ENCODE data around the gene IQUB. TPM values are rescaled to one million over a fixed set of nuclear protein-coding genes. Genes with fewer than 3 reads are reported as not detected.

IQUB gene
- polyA plus RNA-seq, 1 donor from 2014 or later, result 0.41 TPM

GRCh38 chr7:123499211-123499970 is 35.0 kb downstream of the IQUB start:
- no peak for TF ChIP-seq SMC3 (conservative IDR thresholded peaks at IDR 0.05; ENCODE audit: poor library complexity)
- TF ChIP-seq MXI1 (conservative IDR thresholded peaks at IDR 0.05; ENCODE audit: poor library complexity, severe bottlenecking), result no peak
- TF ChIP-seq, protein P1, sequence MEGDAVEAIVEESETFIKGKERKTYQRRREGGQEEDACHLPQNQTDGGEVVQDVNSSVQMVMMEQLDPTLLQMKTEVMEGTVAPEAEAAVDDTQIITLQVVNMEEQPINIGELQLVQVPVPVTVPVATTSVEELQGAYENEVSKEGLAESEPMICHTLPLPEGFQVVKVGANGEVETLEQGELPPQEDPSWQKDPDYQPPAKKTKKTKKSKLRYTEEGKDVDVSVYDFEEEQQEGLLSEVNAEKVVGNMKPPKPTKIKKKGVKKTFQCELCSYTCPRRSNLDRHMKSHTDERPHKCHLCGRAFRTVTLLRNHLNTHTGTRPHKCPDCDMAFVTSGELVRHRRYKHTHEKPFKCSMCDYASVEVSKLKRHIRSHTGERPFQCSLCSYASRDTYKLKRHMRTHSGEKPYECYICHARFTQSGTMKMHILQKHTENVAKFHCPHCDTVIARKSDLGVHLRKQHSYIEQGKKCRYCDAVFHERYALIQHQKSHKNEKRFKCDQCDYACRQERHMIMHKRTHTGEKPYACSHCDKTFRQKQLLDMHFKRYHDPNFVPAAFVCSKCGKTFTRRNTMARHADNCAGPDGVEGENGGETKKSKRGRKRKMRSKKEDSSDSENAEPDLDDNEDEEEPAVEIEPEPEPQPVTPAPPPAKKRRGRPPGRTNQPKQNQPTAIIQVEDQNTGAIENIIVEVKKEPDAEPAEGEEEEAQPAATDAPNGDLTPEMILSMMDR (IDR thresholded peaks at IDR 0.05; ENCODE audit: poor library complexity, severe bottlenecking), result no peak
- no peak for TF ChIP-seq EZH2 (IDR thresholded peaks at IDR 0.05; ENCODE audit: borderline replicate concordance, insufficient read depth, low read length, poor library complexity, severe bottlenecking)
- H3K27me3 ChIP-seq (ENCODE audit: insufficient read depth, low read depth, low read length), result no peaks in the 10 kb centered on the region
- H3K4me2 ChIP-seq (ENCODE audit: low read length), result no peak overlapping the region
- no peak overlapping the region for H2AFZ ChIP-seq (ENCODE audit: low read depth, low read length)
- no peak overlapping the region for H3K4me3 ChIP-seq (ENCODE audit: low read length)
- H3K36me3 ChIP-seq (ENCODE audit: insufficient read depth, low read length), result no peaks in the 10 kb centered on the region
- no peak overlapping the region for H3K27ac ChIP-seq (ENCODE audit: low read length)
- no peaks in the 10 kb centered on the region for H3K9me3 ChIP-seq (ENCODE audit: low read length)
- H4K20me1 ChIP-seq (ENCODE audit: insufficient read depth), result no peaks in the 10 kb centered on the region
- H3K79me2 ChIP-seq (replicated peaks; ENCODE audit: insufficient read depth, low read length), result no peaks in the 10 kb centered on the region
- no peaks in the 10 kb centered on the region for H3F3A ChIP-seq (ENCODE audit: insufficient read depth, low read length, poor library complexity, severe bottlenecking)
- no peak overlapping the region for H3K9ac ChIP-seq (ENCODE audit: low read length)
- no peaks in the 10 kb centered on the region for H3K9me2 ChIP-seq (ENCODE audit: insufficient read depth, low read length)

DNA sequence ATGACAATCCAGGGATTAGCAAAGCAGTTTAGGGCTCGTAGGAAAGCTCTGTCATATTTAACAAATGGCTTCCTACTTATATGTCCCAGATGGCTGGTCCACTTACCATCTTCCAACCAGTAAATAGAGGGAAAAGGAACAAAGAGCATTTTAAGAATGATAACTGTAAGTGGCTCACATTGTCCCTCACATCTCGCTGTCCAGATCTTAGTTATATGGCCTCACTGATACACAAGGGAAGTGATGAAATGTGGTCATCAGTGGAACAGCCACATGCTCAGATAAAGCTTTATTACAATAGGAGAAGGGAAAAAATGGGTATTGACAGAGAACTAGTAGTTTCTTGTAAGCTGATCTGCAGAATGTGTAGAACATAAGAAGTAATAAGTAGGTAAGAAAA is 35.8 kb downstream of the IQUB start:
- Histone ChIP-seq H3K27ac (ENCODE audit: low read length) (no peak overlapping the region), H3K9me2 (ENCODE audit: insufficient read depth, low read length) (no peaks in the 10 kb centered on the region), H3K36me3 (ENCODE audit: insufficient read depth, low read length) (no peaks in the 10 kb centered on the region), H3K9me3 (ENCODE audit: low read length) (no peaks in the 10 kb centered on the region), H3F3A (ENCODE audit: insufficient read depth, low read length, poor library complexity, severe bottlenecking) (no peaks in the 10 kb centered on the region), H3K27me3 (ENCODE audit: insufficient read depth, low read depth, low read length) (no peaks in the 10 kb centered on the region), H3K4me3 (ENCODE audit: low read length) (no peak overlapping the region), H2AFZ (ENCODE audit: low read depth, low read length) (no peak overlapping the region), H3K79me2 (replicated peaks; ENCODE audit: insufficient read depth, low read length) (no peaks in the 10 kb centered on the region), H3K4me2 (ENCODE audit: low read length) (no peak overlapping the region), H3K9ac (ENCODE audit: low read length) (no peak overlapping the region), H4K20me1 (ENCODE audit: insufficient read depth) (no peaks in the 10 kb centered on the region)
- no peak for TF ChIP-seq EP300 (conservative IDR thresholded peaks at IDR 0.05; ENCODE audit: poor library complexity, severe bottlenecking)
- TF ChIP-seq, protein P2, sequence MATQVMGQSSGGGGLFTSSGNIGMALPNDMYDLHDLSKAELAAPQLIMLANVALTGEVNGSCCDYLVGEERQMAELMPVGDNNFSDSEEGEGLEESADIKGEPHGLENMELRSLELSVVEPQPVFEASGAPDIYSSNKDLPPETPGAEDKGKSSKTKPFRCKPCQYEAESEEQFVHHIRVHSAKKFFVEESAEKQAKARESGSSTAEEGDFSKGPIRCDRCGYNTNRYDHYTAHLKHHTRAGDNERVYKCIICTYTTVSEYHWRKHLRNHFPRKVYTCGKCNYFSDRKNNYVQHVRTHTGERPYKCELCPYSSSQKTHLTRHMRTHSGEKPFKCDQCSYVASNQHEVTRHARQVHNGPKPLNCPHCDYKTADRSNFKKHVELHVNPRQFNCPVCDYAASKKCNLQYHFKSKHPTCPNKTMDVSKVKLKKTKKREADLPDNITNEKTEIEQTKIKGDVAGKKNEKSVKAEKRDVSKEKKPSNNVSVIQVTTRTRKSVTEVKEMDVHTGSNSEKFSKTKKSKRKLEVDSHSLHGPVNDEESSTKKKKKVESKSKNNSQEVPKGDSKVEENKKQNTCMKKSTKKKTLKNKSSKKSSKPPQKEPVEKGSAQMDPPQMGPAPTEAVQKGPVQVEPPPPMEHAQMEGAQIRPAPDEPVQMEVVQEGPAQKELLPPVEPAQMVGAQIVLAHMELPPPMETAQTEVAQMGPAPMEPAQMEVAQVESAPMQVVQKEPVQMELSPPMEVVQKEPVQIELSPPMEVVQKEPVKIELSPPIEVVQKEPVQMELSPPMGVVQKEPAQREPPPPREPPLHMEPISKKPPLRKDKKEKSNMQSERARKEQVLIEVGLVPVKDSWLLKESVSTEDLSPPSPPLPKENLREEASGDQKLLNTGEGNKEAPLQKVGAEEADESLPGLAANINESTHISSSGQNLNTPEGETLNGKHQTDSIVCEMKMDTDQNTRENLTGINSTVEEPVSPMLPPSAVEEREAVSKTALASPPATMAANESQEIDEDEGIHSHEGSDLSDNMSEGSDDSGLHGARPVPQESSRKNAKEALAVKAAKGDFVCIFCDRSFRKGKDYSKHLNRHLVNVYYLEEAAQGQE (IDR thresholded peaks at IDR 0.05; ENCODE audit: borderline replicate concordance), result no peak
- TF ChIP-seq MXI1 (conservative IDR thresholded peaks at IDR 0.05; ENCODE audit: poor library complexity, severe bottlenecking), result no peak
- no peak for TF ChIP-seq EZH2 (IDR thresholded peaks at IDR 0.05; ENCODE audit: borderline replicate concordance, insufficient read depth, low read length, poor library complexity, severe bottlenecking)
- TF ChIP-seq TAF1 (IDR thresholded peaks at IDR 0.05; ENCODE audit: low read depth), result no peak
- TF ChIP-seq SMC3 (conservative IDR thresholded peaks at IDR 0.05; ENCODE audit: poor library complexity), result no peak
- no peak for TF ChIP-seq RAD21 (conservative IDR thresholded peaks at IDR 0.05)
- TF ChIP-seq POLR2AphosphoS5 (IDR thresholded peaks at IDR 0.05), result no peak
- TF ChIP-seq, protein P1 (IDR thresholded peaks at IDR 0.05; ENCODE audit: poor library complexity, severe bottlenecking), result no peak
